SU-DHL-6 (cell line): ENCODE results near the gene CUX1.
A peak's percentile ranks its signal among the peaks of the same experiment; 100 is the strongest.

Source experiments
- H2AFZ ChIP-seq: fragments of 200-600 bp; sonication (generic); 2 replicates; pipeline ENCODE4 v1.6.1; 2014; ENCODE audit warnings: low read depth, mild to moderate bottlenecking, moderate library complexity, mixed read lengths, antibody characterized with exemption, low read length; ENCODE audit not compliant: severe bottlenecking
- H3F3A ChIP-seq: fragments of 200-600 bp; shearing (Covaris generic); 2 replicates; pipeline ENCODE4 v1.6.0; 2016; ENCODE audit warnings: antibody characterized with exemption, mild to moderate bottlenecking; ENCODE audit not compliant: insufficient read depth
- H3K27ac ChIP-seq: fragments of 200-600 bp; sonication (generic); 2 replicates; pipeline ENCODE4 v1.5.1; 2016; ENCODE audit warnings: low read depth, mild to moderate bottlenecking, low read length, moderate library complexity, mixed read lengths
- H3K27me3 ChIP-seq: fragments of 200-600 bp; sonication (generic), shearing (Covaris generic); 2 replicates; pipeline ENCODE4 v1.6.0; 2014; ENCODE audit warnings: mild to moderate bottlenecking, low read length
- H3K36me3 ChIP-seq: fragments of 200-600 bp; sonication (generic); 2 replicates; pipeline ENCODE4 v1.6.1; 2014; ENCODE audit warnings: mild to moderate bottlenecking, low read length, mixed read lengths
- H3K4me2 ChIP-seq: fragments of 300-600, 200-600 bp; shearing (Covaris generic), sonication (generic); 2 replicates; pipeline ENCODE4 v1.6.0; 2014; ENCODE audit warnings: low read length, low read depth, mild to moderate bottlenecking; ENCODE audit not compliant: poor library complexity, severe bottlenecking
- H3K4me3 ChIP-seq: fragments of 200-600 bp; sonication (generic); 2 replicates; pipeline ENCODE4 v1.5.1; 2014; ENCODE audit warnings: antibody characterized with exemption, low read length, mild to moderate bottlenecking, mixed read lengths; ENCODE audit not compliant: insufficient read depth, poor library complexity, severe bottlenecking
- H3K79me2 ChIP-seq: fragments of 200-600 bp; sonication (generic); 2 replicates; pipeline ENCODE4 v1.6.1; 2014; ENCODE audit warnings: mild to moderate bottlenecking, low read length, moderate library complexity; ENCODE audit not compliant: insufficient read depth
- H3K9ac ChIP-seq: fragments of 200-600 bp; sonication (generic); 2 replicates; pipeline ENCODE4 v1.7.0; 2014; ENCODE audit warnings: mild to moderate bottlenecking, low read length
- H3K9me2 ChIP-seq: fragments of 200-600 bp; sonication (generic); replicated peaks from 2 replicates; pipeline ENCODE4 v1.6.1; 2014; ENCODE audit warnings: low read length; ENCODE audit not compliant: insufficient read depth
- H3K9me3 ChIP-seq: fragments of 200-600 bp; sonication (generic); 2 replicates; pipeline ENCODE4 v1.6.1; 2014; ENCODE audit warnings: low read length, mixed read lengths; ENCODE audit not compliant: insufficient read depth
- H4K20me1 ChIP-seq: fragments of 200-600 bp; sonication (generic); 2 replicates; pipeline ENCODE4 v1.6.1; 2014; ENCODE audit warnings: low read depth, mild to moderate bottlenecking, antibody characterized with exemption, low read length, moderate library complexity, mixed read lengths
- CTCF ChIP-seq: fragments of 200-600 bp; sonication (generic); IDR thresholded peaks from one replicate; pipeline ENCODE4 v1.5.1; 2017; ENCODE audit warnings: antibody characterized with exemption, mild to moderate bottlenecking, low read length, moderate library complexity; ENCODE audit not compliant: insufficient read depth, poor library complexity, severe bottlenecking
- EZH2phosphoT487 ChIP-seq: fragments of 200-600 bp; sonication (generic), shearing (Covaris generic); conservative IDR thresholded peaks from 2 replicates; pipeline ENCODE4 v1.6.1; 2018; ENCODE audit warnings: mild to moderate bottlenecking, antibody characterized with exemption, low read length, moderate library complexity, mixed read lengths

Gene CUX1

GRCh38 chr7:101939136-101939695 is 121.8 kb downstream of the CUX1 start:
- peaks cover 6% of the 10 kb centered on the region; the same call in 1 of the 2 replicates for H4K20me1 ChIP-seq

GRCh38 chr7:101940151-101940550 is 122.7 kb downstream of the CUX1 start:
- TF ChIP-seq CTCF (no peak), EZH2phosphoT487 (no peak)
- H3K9ac ChIP-seq: 0 out of 2 replicates have a peak overlapping the region, but pooled peaks have one; percentile 7
- peaks cover 5% of the 10 kb centered on the region; the same call in 1 of the 2 replicates for H3K36me3 ChIP-seq
- peak overlapping the region; percentile 19 for H3K4me2 ChIP-seq
- H3K9me2 ChIP-seq: no peaks in the 10 kb centered on the region
- H3K27me3 ChIP-seq: no peaks in the 10 kb centered on the region
- peaks cover 96% of the 10 kb centered on the region for H3K79me2 ChIP-seq
- H3K27ac ChIP-seq: peak overlapping the region; percentile 70
- H3F3A ChIP-seq: peaks cover 17% of the 10 kb centered on the region
- H3K4me3 ChIP-seq: no peak overlapping the region
- H2AFZ ChIP-seq: no peak overlapping the region
- no peaks in the 10 kb centered on the region; the same call in 1 of the 2 replicates for H4K20me1 ChIP-seq
- H3K9me3 ChIP-seq: no peaks in the 10 kb centered on the region

More at GRCh38 chr7:101939136-101939695, 121.8 kb downstream of the CUX1 start:
- H3K9ac ChIP-seq: no peak overlapping the region
- no peaks in the 10 kb centered on the region for H3K9me3 ChIP-seq
- H3K4me2 ChIP-seq: peak overlapping the region; percentile 7
- peak overlapping the region; percentile 70 for H3K27ac ChIP-seq
- H3F3A ChIP-seq: peaks cover 22% of the 10 kb centered on the region
- TF ChIP-seq CTCF: no peak
- TF ChIP-seq EZH2phosphoT487: no peak
- peaks cover 5% of the 10 kb centered on the region; the same call in 1 of the 2 replicates for H3K36me3 ChIP-seq
- no peak overlapping the region for H3K4me3 ChIP-seq
- H3K27me3 ChIP-seq: no peaks in the 10 kb centered on the region
- H3K9me2 ChIP-seq: no peaks in the 10 kb centered on the region
- H2AFZ ChIP-seq: no peak overlapping the region
- H3K79me2 ChIP-seq: peaks cover 96% of the 10 kb centered on the region

GRCh38 chr7:101940830-101941229 is 123.4 kb downstream of the CUX1 start:
- 0 out of 2 replicates have a peak overlapping the region, but pooled peaks have one; percentile 7 for H3K9ac ChIP-seq
- peaks cover 96% of the 10 kb centered on the region for H3K79me2 ChIP-seq
- peak overlapping the region; percentile 19 for H3K4me2 ChIP-seq

More at GRCh38 chr7:101940830-101941229, 123.4 kb downstream of the CUX1 start:
- H3K27me3 ChIP-seq: no peaks in the 10 kb centered on the region
- TF ChIP-seq CTCF (no peak), EZH2phosphoT487 (no peak)
- 0 out of 2 replicates have a peak, but pooled peaks cover 5% of the 10 kb centered on the region for H3K36me3 ChIP-seq
- H3K9me3 ChIP-seq: no peaks in the 10 kb centered on the region
- no peak overlapping the region for H2AFZ ChIP-seq
- peak overlapping the region; percentile 70 for H3K27ac ChIP-seq
- no peaks in the 10 kb centered on the region for H3K9me2 ChIP-seq
- H4K20me1 ChIP-seq: no peaks in the 10 kb centered on the region; the same call in 1 of the 2 replicates
- no peak overlapping the region for H3K4me3 ChIP-seq
- H3F3A ChIP-seq: peaks cover 17% of the 10 kb centered on the region
